Measurements from ENCODE around the gene RAB6B. TPM values are rescaled to one million over a fixed set of nuclear protein-coding genes. Genes with fewer than 3 reads are reported as not detected.

The RAB6B gene
- total RNA-seq, 2 experiments from 2014 or later: 1.7 to 2.0 TPM

DNA sequence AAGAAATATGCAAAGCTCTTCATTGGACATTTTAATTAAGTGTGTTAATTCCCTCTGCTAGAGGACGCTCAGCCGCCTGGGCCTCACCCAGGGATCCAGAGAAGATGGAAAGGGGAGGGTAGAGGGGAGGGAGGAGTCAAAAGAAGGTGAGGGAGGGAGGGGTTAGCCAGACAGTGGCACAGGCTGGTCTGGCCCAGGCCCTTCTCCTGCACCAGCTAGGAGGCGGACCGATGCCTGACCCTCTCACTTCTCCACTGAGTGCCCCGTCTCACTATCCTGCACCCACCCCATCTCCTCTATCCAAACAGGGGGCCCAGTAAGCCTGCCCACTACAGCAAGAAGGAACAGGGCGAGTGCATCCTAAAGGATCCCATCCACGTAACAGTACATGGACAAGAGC lies 22.9 kb downstream of the RAB6B start:
- TF ChIP-seq, protein P1, sequence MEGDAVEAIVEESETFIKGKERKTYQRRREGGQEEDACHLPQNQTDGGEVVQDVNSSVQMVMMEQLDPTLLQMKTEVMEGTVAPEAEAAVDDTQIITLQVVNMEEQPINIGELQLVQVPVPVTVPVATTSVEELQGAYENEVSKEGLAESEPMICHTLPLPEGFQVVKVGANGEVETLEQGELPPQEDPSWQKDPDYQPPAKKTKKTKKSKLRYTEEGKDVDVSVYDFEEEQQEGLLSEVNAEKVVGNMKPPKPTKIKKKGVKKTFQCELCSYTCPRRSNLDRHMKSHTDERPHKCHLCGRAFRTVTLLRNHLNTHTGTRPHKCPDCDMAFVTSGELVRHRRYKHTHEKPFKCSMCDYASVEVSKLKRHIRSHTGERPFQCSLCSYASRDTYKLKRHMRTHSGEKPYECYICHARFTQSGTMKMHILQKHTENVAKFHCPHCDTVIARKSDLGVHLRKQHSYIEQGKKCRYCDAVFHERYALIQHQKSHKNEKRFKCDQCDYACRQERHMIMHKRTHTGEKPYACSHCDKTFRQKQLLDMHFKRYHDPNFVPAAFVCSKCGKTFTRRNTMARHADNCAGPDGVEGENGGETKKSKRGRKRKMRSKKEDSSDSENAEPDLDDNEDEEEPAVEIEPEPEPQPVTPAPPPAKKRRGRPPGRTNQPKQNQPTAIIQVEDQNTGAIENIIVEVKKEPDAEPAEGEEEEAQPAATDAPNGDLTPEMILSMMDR (IDR thresholded peaks at IDR 0.05): no peak
- no peak overlapping the region for H3K27ac Mint-ChIP-seq
- intact Hi-C loops (cut with micrococcal nuclease): no loop called here
- ChIA-PET POLR2A (no interaction called here), CTCF (interaction anchor here (0.8 to 1.3 kb wide), 2 partner anchors 20 kb away, joined by 3 read pairs; no protein-coding TSS in a partner anchor)
- no peak for DNase-seq
- no peaks in the 10 kb centered on the region for H3K36me3 Mint-ChIP-seq (ENCODE audit: low read depth)
- no peak for ATAC-seq
- H3K27me3 Mint-ChIP-seq: peaks cover 12% of the 10 kb centered on the region
- no peaks in the 10 kb centered on the region for H3K4me1 Mint-ChIP-seq (ENCODE audit: low read depth)
- no peak overlapping the region for H3K4me3 Mint-ChIP-seq
- H3K9me3 Mint-ChIP-seq: peaks cover 5% of the 10 kb centered on the region

DNA sequence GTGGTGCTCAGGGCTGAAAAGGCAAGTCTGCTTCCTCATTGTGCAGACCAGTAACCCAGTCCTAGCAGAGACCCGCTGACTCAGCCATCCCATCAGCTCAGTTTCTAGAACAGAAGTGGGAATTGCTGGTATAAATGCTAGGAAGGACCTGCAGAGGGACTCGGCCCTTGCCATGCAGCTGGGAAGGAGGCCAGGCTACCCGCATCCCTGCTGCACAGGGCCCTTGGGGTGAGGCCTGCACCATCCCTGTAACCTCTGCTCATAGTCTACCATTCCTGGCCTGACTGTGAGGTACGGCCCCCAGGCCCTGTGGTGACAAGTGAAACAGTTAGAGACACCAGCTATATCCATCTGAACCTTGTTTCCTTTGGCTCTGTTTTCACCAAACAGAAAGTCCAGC lies 23.5 kb downstream of the RAB6B start:
- ChIA-PET POLR2A (no interaction called here), CTCF (interaction anchor here (0.8 to 1.3 kb wide), 2 partner anchors 20 to 21 kb away, joined by 3 read pairs; no protein-coding TSS in a partner anchor)
- intact Hi-C loops (cut with micrococcal nuclease): no loop called here
- Mint-ChIP-seq H3K4me1 (ENCODE audit: low read depth) (no peaks in the 10 kb centered on the region), H3K4me3 (no peak overlapping the region), H3K36me3 (ENCODE audit: low read depth) (no peaks in the 10 kb centered on the region), H3K9me3 (peaks cover 4% of the 10 kb centered on the region), H3K27me3 (peaks cover 12% of the 10 kb centered on the region), H3K27ac (no peak overlapping the region)
- ATAC-seq: no peak
- no peak for DNase-seq
- TF ChIP-seq, protein P1 (IDR thresholded peaks at IDR 0.05): no peak

DNA sequence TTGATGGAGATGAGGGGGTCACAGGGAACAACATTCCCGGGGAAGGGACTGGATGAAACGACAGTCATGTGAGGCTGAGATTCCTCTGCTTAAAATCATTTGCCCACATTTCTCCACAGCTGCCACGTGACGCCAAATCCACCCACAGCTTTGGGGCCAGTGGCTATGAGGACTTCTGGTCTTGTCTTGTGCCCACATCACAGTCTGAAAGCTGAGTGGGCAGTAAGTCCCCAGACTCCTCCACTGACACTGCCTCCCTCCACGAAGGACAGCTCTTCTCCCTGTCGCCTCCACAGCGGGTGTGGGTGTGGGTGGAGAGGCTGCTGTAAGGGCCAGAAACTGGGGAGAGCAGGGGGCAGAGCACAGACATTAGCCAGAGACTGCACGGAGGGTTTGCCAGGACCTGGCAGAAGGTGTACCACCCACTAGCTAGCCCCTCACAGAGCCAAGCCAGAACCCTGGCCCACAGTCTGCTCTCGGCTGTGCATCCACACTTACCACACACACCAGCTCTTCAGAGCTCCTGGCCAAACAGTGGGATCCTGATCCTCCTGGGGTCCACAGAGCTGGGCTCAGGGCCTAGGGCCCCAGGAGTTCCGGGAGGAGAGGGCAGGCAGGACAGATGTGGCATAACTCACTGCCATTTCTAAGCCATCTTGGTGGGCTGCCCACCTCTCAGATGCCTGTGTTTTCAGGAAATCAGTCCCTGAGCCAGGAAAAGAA lies 24.2 kb downstream of the RAB6B start:
- DNase-seq (no peak), ATAC-seq (no peak)
- ChIA-PET CTCF (no interaction called here), POLR2A (no interaction called here)
- H3K27ac Mint-ChIP-seq: no peak overlapping the region
- no peaks in the 10 kb centered on the region for H3K9me3 Mint-ChIP-seq
- H3K36me3 Mint-ChIP-seq (ENCODE audit: low read depth): no peaks in the 10 kb centered on the region
- no peak overlapping the region for H3K4me3 Mint-ChIP-seq
- intact Hi-C loops (cut with micrococcal nuclease): no loop called here
- H3K27me3 Mint-ChIP-seq: peaks cover 12% of the 10 kb centered on the region
- TF ChIP-seq, protein P1 (IDR thresholded peaks at IDR 0.05): no peak
- H3K4me1 Mint-ChIP-seq (ENCODE audit: low read depth): no peaks in the 10 kb centered on the region

DNA sequence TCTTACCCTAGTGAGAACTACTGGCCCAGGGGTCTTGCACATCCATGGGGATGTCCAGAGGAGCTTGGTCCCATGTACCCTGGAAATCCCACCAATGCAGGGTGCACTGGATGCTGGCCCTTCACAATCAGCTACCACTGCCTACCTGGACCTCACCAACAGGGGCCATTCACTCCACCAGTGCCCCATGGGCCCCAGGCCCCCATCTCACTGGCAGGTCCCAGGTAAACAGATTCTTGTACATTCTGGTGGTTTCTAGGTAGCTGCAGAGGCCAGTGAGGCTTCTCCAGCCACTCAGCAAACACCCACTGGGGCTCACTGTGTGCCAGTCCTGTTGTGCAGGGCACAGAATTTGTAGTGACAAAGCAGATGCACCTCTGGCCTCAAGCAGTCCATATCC lies 24.9 kb downstream of the RAB6B start:
- H3K27ac Mint-ChIP-seq: no peak overlapping the region
- H3K9me3 Mint-ChIP-seq: no peaks in the 10 kb centered on the region
- H3K4me3 Mint-ChIP-seq: no peak overlapping the region
- peaks cover 11% of the 10 kb centered on the region for H3K27me3 Mint-ChIP-seq
- DNase-seq: no peak
- TF ChIP-seq, protein P1 (IDR thresholded peaks at IDR 0.05): no peak
- intact Hi-C loops (cut with micrococcal nuclease): no loop called here
- CTCF ChIA-PET: no interaction called here
- POLR2A ChIA-PET: no interaction called here
- H3K36me3 Mint-ChIP-seq (ENCODE audit: low read depth): no peaks in the 10 kb centered on the region
- no peaks in the 10 kb centered on the region for H3K4me1 Mint-ChIP-seq (ENCODE audit: low read depth)
- no peak for ATAC-seq

DNA sequence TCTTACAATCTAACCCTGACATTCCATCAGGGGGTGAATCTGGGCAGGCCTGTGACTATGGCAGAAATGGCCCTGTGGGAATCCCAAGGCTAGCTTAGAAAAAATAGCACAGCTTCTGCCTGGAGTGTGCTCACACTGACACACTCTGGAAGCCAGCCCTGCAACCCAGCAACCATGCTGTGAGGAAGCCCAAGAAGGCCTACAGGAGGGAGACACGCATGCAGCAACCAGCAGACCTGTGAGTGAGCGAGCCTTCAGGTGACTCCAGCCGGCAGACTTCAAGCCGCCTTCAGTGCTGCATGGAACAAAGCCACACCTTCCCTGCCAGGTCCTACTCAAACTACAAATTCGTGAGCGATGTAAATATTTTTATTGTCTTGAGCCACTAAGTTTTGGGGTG lies 26.1 kb downstream of the RAB6B start:
- Mint-ChIP-seq H3K4me1 (ENCODE audit: low read depth) (no peaks in the 10 kb centered on the region), H3K9me3 (no peaks in the 10 kb centered on the region), H3K36me3 (ENCODE audit: low read depth) (no peaks in the 10 kb centered on the region), H3K27ac (no peak overlapping the region), H3K27me3 (peaks cover 8% of the 10 kb centered on the region), H3K4me3 (no peak overlapping the region)
- no peak for DNase-seq
- CTCF ChIA-PET: no interaction called here
- no peak for ATAC-seq
- TF ChIP-seq, protein P1 (IDR thresholded peaks at IDR 0.05): no peak
- POLR2A ChIA-PET: no interaction called here
- intact Hi-C loops (cut with micrococcal nuclease): no loop called here

Data from activated CD8-positive, alpha-beta T cell treated with anti-CD3 and anti-CD28 coated beads for 36 hours (primary cell).